OCI-LY7 (cell line): ENCODE data around the gene TMEM51.

Source experiments
- EZH2phosphoT487 ChIP-seq: fragments of 200-600 bp; sonication (generic); IDR thresholded peaks from 2 replicates; pipeline ENCODE4 v1.6.1; 2018; ENCODE audit warnings: low read depth, borderline replicate concordance, mild to moderate bottlenecking, mixed run types, antibody characterized with exemption, low read length, moderate library complexity, mixed read lengths
- TF ChIP-seq, protein P1 (sequence below): fragments of 200-600 bp; sonication (generic); conservative IDR thresholded peaks from 2 replicates; pipeline ENCODE4 v1.5.1; 2014; ENCODE audit warnings: mild to moderate bottlenecking, antibody characterized with exemption, low read length, moderate library complexity, mixed read lengths

DNA sequence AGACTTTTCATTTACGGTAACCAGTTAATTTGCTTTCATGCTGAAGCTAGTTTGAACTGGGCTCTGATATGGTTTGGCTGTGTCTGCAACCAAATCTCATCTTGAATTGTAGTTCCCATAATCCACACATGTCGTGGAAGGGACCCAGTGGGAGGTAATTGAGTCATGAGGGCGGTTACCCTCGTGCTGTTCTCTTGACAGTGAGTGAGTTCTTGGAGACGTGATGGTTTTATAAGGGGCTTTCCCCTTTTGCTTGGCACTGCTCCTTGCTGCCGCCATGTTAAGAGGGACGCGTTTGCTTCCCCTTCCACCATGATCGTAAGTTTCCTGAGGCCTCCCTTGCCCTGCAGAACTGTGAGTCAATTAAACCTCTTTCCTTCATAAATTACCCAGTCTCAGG lies 83.2 kb downstream of the TMEM51 start:
- TF ChIP-seq, protein P1, sequence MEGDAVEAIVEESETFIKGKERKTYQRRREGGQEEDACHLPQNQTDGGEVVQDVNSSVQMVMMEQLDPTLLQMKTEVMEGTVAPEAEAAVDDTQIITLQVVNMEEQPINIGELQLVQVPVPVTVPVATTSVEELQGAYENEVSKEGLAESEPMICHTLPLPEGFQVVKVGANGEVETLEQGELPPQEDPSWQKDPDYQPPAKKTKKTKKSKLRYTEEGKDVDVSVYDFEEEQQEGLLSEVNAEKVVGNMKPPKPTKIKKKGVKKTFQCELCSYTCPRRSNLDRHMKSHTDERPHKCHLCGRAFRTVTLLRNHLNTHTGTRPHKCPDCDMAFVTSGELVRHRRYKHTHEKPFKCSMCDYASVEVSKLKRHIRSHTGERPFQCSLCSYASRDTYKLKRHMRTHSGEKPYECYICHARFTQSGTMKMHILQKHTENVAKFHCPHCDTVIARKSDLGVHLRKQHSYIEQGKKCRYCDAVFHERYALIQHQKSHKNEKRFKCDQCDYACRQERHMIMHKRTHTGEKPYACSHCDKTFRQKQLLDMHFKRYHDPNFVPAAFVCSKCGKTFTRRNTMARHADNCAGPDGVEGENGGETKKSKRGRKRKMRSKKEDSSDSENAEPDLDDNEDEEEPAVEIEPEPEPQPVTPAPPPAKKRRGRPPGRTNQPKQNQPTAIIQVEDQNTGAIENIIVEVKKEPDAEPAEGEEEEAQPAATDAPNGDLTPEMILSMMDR = no peak
- no peak for TF ChIP-seq EZH2phosphoT487
